Measurements from ENCODE around the gene PPFIBP1. TPM values are rescaled to one million over a fixed set of nuclear protein-coding genes. Genes with fewer than 3 reads are reported as not detected.

PPFIBP1 gene
- total and polyA plus RNA-seq, 2 donors (not counting 1 experiment from before 2014, with no cell fraction given), result 3.3 to 15.0 TPM

DNA sequence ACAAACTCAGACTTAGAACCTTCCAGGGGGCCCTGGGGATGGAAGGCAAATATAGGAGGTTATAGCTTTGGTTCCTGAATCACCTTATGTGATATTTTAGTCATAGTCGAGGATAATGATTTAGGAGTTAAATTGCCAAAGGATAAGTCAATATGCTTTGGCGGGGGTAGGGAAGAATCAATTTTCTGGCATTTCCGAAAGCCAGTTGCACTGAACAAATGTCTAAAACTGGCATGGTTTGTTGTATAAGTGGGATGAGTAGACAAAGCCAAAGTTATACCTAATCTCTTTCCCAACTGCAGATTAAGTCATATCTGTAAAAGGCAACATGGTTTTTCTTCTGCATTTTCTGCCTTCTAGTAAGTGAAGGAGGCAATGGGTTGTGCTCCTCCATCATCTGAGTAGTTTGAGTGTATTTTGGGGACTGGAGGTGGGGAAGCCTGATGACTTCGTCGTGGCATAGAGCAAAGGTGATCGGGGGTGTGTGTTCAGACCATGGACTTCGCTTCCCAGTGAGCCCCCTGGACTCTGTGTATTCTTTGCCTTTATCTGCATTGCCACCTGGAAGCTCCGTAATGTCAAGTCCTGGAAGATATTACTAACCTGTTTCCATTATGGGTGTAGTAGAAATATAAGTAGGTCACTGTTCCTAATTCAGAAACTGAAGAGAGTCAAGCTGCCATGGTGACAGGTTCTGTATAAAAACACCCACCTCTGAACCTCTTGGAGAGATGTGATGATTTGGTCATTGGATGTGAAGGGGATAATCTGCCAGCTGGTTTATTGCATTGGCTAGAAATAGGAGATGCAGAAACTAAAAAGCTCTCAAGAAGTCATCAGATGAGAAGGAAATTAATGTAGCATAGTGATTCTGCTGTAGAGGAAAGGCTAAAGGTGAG, 24.5 kb downstream of the PPFIBP1 start:
- Histone ChIP-seq H4K20me1 (ENCODE audit: control insufficient read depth, insufficient read depth, low read length, poor library complexity, severe bottlenecking) (no peaks in the 10 kb centered on the region), H3K4me2 (replicated peaks; ENCODE audit: low read depth, low read length, poor library complexity, severe bottlenecking) (no peak overlapping the region), H3K4me3 (ENCODE audit: control extremely low read depth in 1 of 5, extremely low read depth in 1 of 5, insufficient read depth in 1 of 5, low read depth in 2 of 5, low read length in 4 of 5) (no peak overlapping the region), H3K27me3 (replicated peaks in 1 of 4; ENCODE audit: control extremely low read depth in 1 of 4, control insufficient read depth in 3 of 4, insufficient read depth in 4 of 4, low read length in 3 of 4) (no peaks in the 10 kb centered on the region), H3K9me3 (ENCODE audit: control extremely low read depth in 1 of 3, control insufficient read depth in 2 of 3, insufficient read depth in 1 of 3, low read length in 2 of 3) (no peaks in the 10 kb centered on the region), H3K79me2 (ENCODE audit: control insufficient read depth, insufficient read depth, low read length) (peaks cover 18% of the 10 kb centered on the region), H2AFZ (ENCODE audit: insufficient read depth, low read depth, low read length, poor library complexity, severe bottlenecking) (no peak overlapping the region), H3K36me3 (replicated peaks in 1 of 2; ENCODE audit: control extremely low read depth in 1 of 2, control insufficient read depth in 1 of 2, extremely low read depth in 1 of 2, insufficient read depth in 2 of 2, low read length in 1 of 2) (no peaks in the 10 kb centered on the region), H3K9ac (ENCODE audit: low read length) (no peak overlapping the region), H3K4me1 (ENCODE audit: control insufficient read depth in 2 of 2, insufficient read depth in 2 of 2, low read length in 2 of 2) (peaks cover 6 to 12% of the 10 kb centered on the region in 2 donors), H3K27ac (ENCODE audit: low read length in 2 of 2) (no peak overlapping the region)
- Mint-ChIP-seq H3K4me3 (no peak overlapping the region), H3K9me3 (ENCODE audit: insufficient read depth) (no peaks in the 10 kb centered on the region), H3K4me1 (peaks cover 26% of the 10 kb centered on the region), H3K27ac (no peak overlapping the region), H3K27me3 (peaks cover 10% of the 10 kb centered on the region)
- intact Hi-C loops (cut with micrococcal nuclease), result no loop called here
- WGBS (ENCODE audit: insufficient coverage), result 88% methylated on average over 7 of the region's 8 CpGs
- DNase-seq (no peak), ATAC-seq (ENCODE audit: low read depth) (no peak)
- POLR2A ChIA-PET, result no interaction called here
- CTCF ChIA-PET, result no interaction called here
- no peak for TF ChIP-seq EZH2 (IDR thresholded peaks at IDR 0.05; ENCODE audit: borderline replicate concordance, insufficient read depth, low read depth, low read length, poor library complexity, severe bottlenecking)
- TF ChIP-seq, protein P1, sequence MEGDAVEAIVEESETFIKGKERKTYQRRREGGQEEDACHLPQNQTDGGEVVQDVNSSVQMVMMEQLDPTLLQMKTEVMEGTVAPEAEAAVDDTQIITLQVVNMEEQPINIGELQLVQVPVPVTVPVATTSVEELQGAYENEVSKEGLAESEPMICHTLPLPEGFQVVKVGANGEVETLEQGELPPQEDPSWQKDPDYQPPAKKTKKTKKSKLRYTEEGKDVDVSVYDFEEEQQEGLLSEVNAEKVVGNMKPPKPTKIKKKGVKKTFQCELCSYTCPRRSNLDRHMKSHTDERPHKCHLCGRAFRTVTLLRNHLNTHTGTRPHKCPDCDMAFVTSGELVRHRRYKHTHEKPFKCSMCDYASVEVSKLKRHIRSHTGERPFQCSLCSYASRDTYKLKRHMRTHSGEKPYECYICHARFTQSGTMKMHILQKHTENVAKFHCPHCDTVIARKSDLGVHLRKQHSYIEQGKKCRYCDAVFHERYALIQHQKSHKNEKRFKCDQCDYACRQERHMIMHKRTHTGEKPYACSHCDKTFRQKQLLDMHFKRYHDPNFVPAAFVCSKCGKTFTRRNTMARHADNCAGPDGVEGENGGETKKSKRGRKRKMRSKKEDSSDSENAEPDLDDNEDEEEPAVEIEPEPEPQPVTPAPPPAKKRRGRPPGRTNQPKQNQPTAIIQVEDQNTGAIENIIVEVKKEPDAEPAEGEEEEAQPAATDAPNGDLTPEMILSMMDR (IDR thresholded peaks at IDR 0.05), result no peak

DNA sequence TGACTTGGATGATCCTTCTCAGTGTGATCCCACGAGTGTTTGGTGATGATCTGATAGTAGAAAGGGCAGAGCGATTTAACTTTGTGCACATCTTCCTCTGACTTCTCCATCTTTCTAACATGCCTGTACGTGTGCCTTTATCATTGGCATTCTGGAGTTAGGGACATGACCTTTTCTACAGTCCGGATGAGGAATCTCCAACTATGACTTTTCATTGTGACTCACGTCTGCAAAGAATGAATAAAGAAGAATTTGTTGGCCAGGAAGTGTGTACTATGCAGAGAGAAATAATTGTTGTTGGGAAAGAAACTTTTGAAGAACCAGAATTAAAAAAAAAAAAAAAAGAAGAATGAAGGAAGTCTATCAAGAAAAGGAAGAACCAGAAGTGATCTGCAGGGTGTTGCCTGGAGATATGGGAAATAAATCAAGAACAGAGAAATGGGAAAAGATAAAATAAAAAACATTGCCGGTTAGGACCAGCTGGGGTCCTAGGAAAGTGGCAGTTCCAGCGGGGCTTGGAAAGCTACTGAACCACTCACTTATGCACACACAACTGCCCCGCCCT, 25.3 kb downstream of the PPFIBP1 start:
- Histone ChIP-seq H3K9ac (ENCODE audit: low read length) (no peak overlapping the region), H3K27ac (ENCODE audit: low read length in 2 of 2) (no peak overlapping the region), H3K9me3 (ENCODE audit: control extremely low read depth in 1 of 3, control insufficient read depth in 2 of 3, insufficient read depth in 1 of 3, low read length in 2 of 3) (no peaks in the 10 kb centered on the region), H2AFZ (ENCODE audit: insufficient read depth, low read depth, low read length, poor library complexity, severe bottlenecking) (no peak overlapping the region), H3K79me2 (ENCODE audit: control insufficient read depth, insufficient read depth, low read length) (peaks cover 11% of the 10 kb centered on the region), H3K36me3 (replicated peaks in 1 of 2; ENCODE audit: control extremely low read depth in 1 of 2, control insufficient read depth in 1 of 2, extremely low read depth in 1 of 2, insufficient read depth in 2 of 2, low read length in 1 of 2) (no peaks in the 10 kb centered on the region), H3K4me3 (ENCODE audit: control extremely low read depth in 1 of 5, extremely low read depth in 1 of 5, insufficient read depth in 1 of 5, low read depth in 2 of 5, low read length in 4 of 5) (no peak overlapping the region), H3K4me1 (ENCODE audit: control insufficient read depth in 2 of 2, insufficient read depth in 2 of 2, low read length in 2 of 2) (peaks cover 6 to 13% of the 10 kb centered on the region in 2 donors), H3K27me3 (replicated peaks in 1 of 4; ENCODE audit: control extremely low read depth in 1 of 4, control insufficient read depth in 3 of 4, insufficient read depth in 4 of 4, low read length in 3 of 4) (no peaks in the 10 kb centered on the region), H4K20me1 (ENCODE audit: control insufficient read depth, insufficient read depth, low read length, poor library complexity, severe bottlenecking) (no peaks in the 10 kb centered on the region), H3K4me2 (replicated peaks; ENCODE audit: low read depth, low read length, poor library complexity, severe bottlenecking) (peak overlapping the region; percentile 25)
- Mint-ChIP-seq H3K4me1 (peaks cover 30% of the 10 kb centered on the region), H3K27me3 (peaks cover 9% of the 10 kb centered on the region), H3K27ac (no peak overlapping the region), H3K4me3 (no peak overlapping the region), H3K9me3 (ENCODE audit: insufficient read depth) (no peaks in the 10 kb centered on the region)
- ATAC-seq (ENCODE audit: low read depth), result no peak
- no peak for DNase-seq
- no peak for TF ChIP-seq EZH2 (IDR thresholded peaks at IDR 0.05; ENCODE audit: borderline replicate concordance, insufficient read depth, low read depth, low read length, poor library complexity, severe bottlenecking)
- TF ChIP-seq, protein P1 (IDR thresholded peaks at IDR 0.05), result no peak
- CTCF ChIA-PET, result no interaction called here
- POLR2A ChIA-PET, result no interaction called here
- 43% methylated on average over 2 of the region's 8 CpGs for WGBS (ENCODE audit: insufficient coverage)
- intact Hi-C loops (cut with micrococcal nuclease), result no loop called here
